Smooth muscle cell (in vitro differentiated cells): ENCODE results near the gene RRP1B. TPM values are rescaled to one million over a fixed set of nuclear protein-coding genes. Genes with fewer than 3 reads are reported as not detected.

ENCODE experiments used
- DNase-seq: peaks from one replicate; lab custom pipeline; 2025; ENCODE audit not compliant: unreplicated experiment; lab: John Stamatoyannopoulos, UW
- H2AFZ ChIP-seq: fragments of 200-600 bp; sonication (generic); 2 replicates; pipeline ENCODE4 v1.6.0; 2016; ENCODE audit warnings: antibody characterized with exemption, low read depth, mild to moderate bottlenecking
- H3F3A ChIP-seq: fragments of 200-600 bp; sonication (generic); 2 replicates; pipeline ENCODE4 v1.6.0; 2017; ENCODE audit warnings: antibody characterized with exemption, low read depth
- H3K27ac ChIP-seq: fragments of 200-600 bp; sonication (generic); 2 replicates; pipeline ENCODE4 v1.5.1; 2016; ENCODE audit warnings: low read depth, mild to moderate bottlenecking
- H3K27me3 ChIP-seq: fragments of 200-600 bp; sonication (generic); 2 replicates; pipeline ENCODE4 v1.6.1; 2016; ENCODE audit warnings: low read depth, mild to moderate bottlenecking
- H3K36me3 ChIP-seq: fragments of 200-600 bp; sonication (generic); 2 replicates; pipeline ENCODE4 v1.5.1; 2016; ENCODE audit warnings: low read depth
- H3K4me1 ChIP-seq: fragments of 200-600 bp; sonication (generic); 2 replicates; pipeline ENCODE4 v1.5.1; 2016; ENCODE audit warnings: low read depth
- H3K4me2 ChIP-seq: fragments of 200-600 bp; sonication (generic); 2 replicates; pipeline ENCODE4 v1.6.0; 2016; ENCODE audit warnings: mild to moderate bottlenecking
- H3K4me3 ChIP-seq: fragments of 200-600 bp; sonication (generic); 2 replicates; pipeline ENCODE4 v1.5.1; 2016; ENCODE audit warnings: mild to moderate bottlenecking
- H3K79me2 ChIP-seq: fragments of 200-600 bp; sonication (generic); 2 replicates; pipeline ENCODE4 v1.6.0; 2016; ENCODE audit warnings: low read depth, mild to moderate bottlenecking
- H3K9ac ChIP-seq: fragments of 200-600 bp; sonication (generic); 2 replicates; pipeline ENCODE4 v1.6.0; 2016; ENCODE audit warnings: low read depth
- H3K9me3 ChIP-seq: fragments of 200-600 bp; sonication (generic); replicated peaks from 2 replicates; pipeline ENCODE4 v1.5.1; 2016; ENCODE audit warnings: low read depth
- H4K20me1 ChIP-seq: fragments of 200-600 bp; sonication (generic); 2 replicates; pipeline ENCODE4 v1.6.0; 2016; ENCODE audit warnings: low read depth
- CTCF ChIP-seq: fragments of 200-600 bp; sonication (generic); IDR thresholded peaks from 2 replicates; pipeline ENCODE4 v1.5.1; 2017; ENCODE audit warnings: borderline replicate concordance, mild to moderate bottlenecking, antibody characterized with exemption; ENCODE audit not compliant: insufficient read depth, poor library complexity, severe bottlenecking
- WGBS: methylation state at CpG from one replicate; pipeline ENCODE4 v1.1.7; 2016; ENCODE audit warnings: low lambda C conversion rate; 5-methylcytosine and 5-hydroxymethylcytosine counted together
- polyA plus RNA-seq: library from polyadenylated mRNA; unstranded; fragments of >200 nt; fragmentation: Nextera tagmentation; extraction: Ambion mirVana; gene quantifications from 2 replicates; pipeline ENCODE4 v1.2.1, GENCODE V29; 2016
- total RNA-seq: library from RNA; depleted of rRNA; stranded (reverse); fragments of >200 nt; gene quantifications from 2 replicates; pipeline ENCODE4 v1.2.3, GENCODE V29; 2014

RRP1B gene
- total and polyA plus RNA-seq, 2 experiments from 2014 or later = 10.6 to 19.3 TPM

- Histone ChIP-seq H3K4me1 (no peaks in the 10 kb centered on the region), H3K9ac (no peak overlapping the region), H3K27me3 (no peaks in the 10 kb centered on the region), H3K36me3 (no peaks in the 10 kb centered on the region), H3K79me2 (no peaks in the 10 kb centered on the region), H4K20me1 (no peaks in the 10 kb centered on the region), H3K9me3 (no peaks in the 10 kb centered on the region), H3K27ac (no peak overlapping the region), H3K4me2 (no peak overlapping the region), H3K4me3 (no peak overlapping the region), H2AFZ (no peak overlapping the region), H3F3A (no peaks in the 10 kb centered on the region)
- DNase-seq = no peak
- 96% methylated on average over 7 of the region's 7 CpGs for WGBS
- no peak for TF ChIP-seq CTCF
These were observed 31.0 kb downstream of the RRP1B start for GRCh38 chr21:43690346-43690745.

- no peak for DNase-seq
- TF ChIP-seq CTCF = no peak
These were observed 31.9 kb downstream of the RRP1B start for GRCh38 chr21:43691086-43691795.

GRCh38 chr21:43691801-43692200 lies 32.4 kb downstream of the RRP1B start:
- no peak overlapping the region for H2AFZ ChIP-seq
- H3F3A ChIP-seq = no peaks in the 10 kb centered on the region
- H3K4me2 ChIP-seq = no peak overlapping the region
- no peak for TF ChIP-seq CTCF
- no peak overlapping the region for H3K4me3 ChIP-seq
- no peak overlapping the region for H3K27ac ChIP-seq
- DNase-seq = no peak
- no peaks in the 10 kb centered on the region for H3K27me3 ChIP-seq
- H3K79me2 ChIP-seq = no peaks in the 10 kb centered on the region
- no peaks in the 10 kb centered on the region for H3K36me3 ChIP-seq
- H3K4me1 ChIP-seq = no peaks in the 10 kb centered on the region
- no peaks in the 10 kb centered on the region for H4K20me1 ChIP-seq
- no peaks in the 10 kb centered on the region for H3K9me3 ChIP-seq
- no peak overlapping the region for H3K9ac ChIP-seq
- 99% methylated on average over 10 of the region's 10 CpGs for WGBS

More at GRCh38 chr21:43691086-43691795, 31.9 kb downstream of the RRP1B start:
- H3K4me2 ChIP-seq = no peak overlapping the region
- no peaks in the 10 kb centered on the region for H3F3A ChIP-seq
- WGBS = 99% methylated on average over 25 of the region's 25 CpGs
- no peak overlapping the region for H3K27ac ChIP-seq
- no peaks in the 10 kb centered on the region for H3K27me3 ChIP-seq
- H3K9ac ChIP-seq = no peak overlapping the region
- no peaks in the 10 kb centered on the region for H4K20me1 ChIP-seq
- H2AFZ ChIP-seq = no peak overlapping the region
- H3K9me3 ChIP-seq = no peaks in the 10 kb centered on the region
- H3K36me3 ChIP-seq = no peaks in the 10 kb centered on the region
- H3K79me2 ChIP-seq = no peaks in the 10 kb centered on the region
- no peak overlapping the region for H3K4me3 ChIP-seq
- H3K4me1 ChIP-seq = no peaks in the 10 kb centered on the region

- H3K36me3 ChIP-seq = no peaks in the 10 kb centered on the region
- H3F3A ChIP-seq = no peaks in the 10 kb centered on the region
These were observed 33.6 kb downstream of the RRP1B start for GRCh38 chr21:43692949-43693348.

More at GRCh38 chr21:43692949-43693348, 33.6 kb downstream of the RRP1B start:
- Histone ChIP-seq H3K4me3 (no peak overlapping the region), H3K27ac (no peak overlapping the region), H3K9me3 (no peaks in the 10 kb centered on the region), H3K9ac (no peak overlapping the region), H3K4me2 (no peak overlapping the region), H3K27me3 (no peaks in the 10 kb centered on the region), H3K79me2 (no peaks in the 10 kb centered on the region), H4K20me1 (no peaks in the 10 kb centered on the region), H2AFZ (no peak overlapping the region), H3K4me1 (no peaks in the 10 kb centered on the region)
- DNase-seq = no peak
- WGBS = 95% methylated on average over 8 of the region's 8 CpGs
- TF ChIP-seq CTCF = no peak
